IPS-15b (cell line): Measurements from ENCODE around the gene PLXNA1.

ENCODE experiments used
- H3K27me3 ChIP-seq: one replicate; pipeline ENCODE4 v1.6.1; 2013; ENCODE audit warnings: low read length; ENCODE audit not compliant: control insufficient read depth, insufficient read depth
- H3K36me3 ChIP-seq: one replicate; pipeline ENCODE4 v1.6.1; 2013; ENCODE audit warnings: low read length; ENCODE audit not compliant: control insufficient read depth, insufficient read depth
- H3K4me1 ChIP-seq: one replicate; pipeline ENCODE4 v1.6.1; 2013; ENCODE audit warnings: mild to moderate bottlenecking, low read length; ENCODE audit not compliant: control insufficient read depth, insufficient read depth
- H3K4me3 ChIP-seq: one replicate; pipeline ENCODE4 v1.5.1; 2013; ENCODE audit warnings: low read depth, low read length
- H3K9ac ChIP-seq: one replicate; pipeline ENCODE4 v1.6.1; 2013; ENCODE audit warnings: low read depth, mild to moderate bottlenecking, low read length
- H3K9me3 ChIP-seq: one replicate; pipeline ENCODE4 v1.6.1; 2013; ENCODE audit warnings: mild to moderate bottlenecking, low read length; ENCODE audit not compliant: control insufficient read depth, insufficient read depth

Gene PLXNA1

DNA sequence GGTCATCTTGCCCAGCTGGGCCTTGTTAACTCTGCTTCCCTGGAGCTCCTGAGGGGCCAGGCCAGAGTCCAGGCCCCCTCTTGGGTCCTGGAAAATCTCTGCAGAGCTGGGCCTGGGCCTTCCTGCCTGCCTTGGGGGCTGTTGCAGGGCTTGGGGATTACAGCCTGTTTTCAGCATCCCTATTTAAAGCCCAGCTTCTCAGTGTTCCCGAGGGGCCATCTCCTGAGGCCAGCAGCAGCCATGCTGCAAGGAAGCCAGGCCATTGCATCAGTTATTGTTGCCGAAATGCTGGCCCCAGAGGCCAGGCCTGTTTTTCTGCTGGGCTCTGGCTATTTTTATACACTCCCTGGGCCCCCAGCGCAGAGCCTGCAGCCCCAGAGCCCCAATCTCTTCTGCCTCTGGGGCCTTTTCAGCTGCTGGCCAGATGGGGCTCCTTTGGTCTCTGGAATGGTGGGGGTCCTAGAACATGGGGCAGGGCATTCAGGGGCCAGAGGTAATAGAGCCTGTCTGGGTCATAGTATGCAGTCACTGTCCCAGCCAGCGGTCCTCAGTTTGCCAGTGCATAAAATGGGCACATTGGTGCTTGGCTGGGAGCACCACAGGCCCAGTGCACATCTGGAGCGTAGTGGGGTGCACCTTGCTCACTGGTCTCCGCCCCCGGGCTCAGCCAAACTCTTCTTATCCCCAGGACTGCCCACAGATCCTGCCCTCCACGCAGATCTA is 28.5 kb downstream of the PLXNA1 start:
- Histone ChIP-seq H3K9ac (no peak overlapping the region), H3K36me3 (peaks cover 36% of the 10 kb centered on the region)

DNA sequence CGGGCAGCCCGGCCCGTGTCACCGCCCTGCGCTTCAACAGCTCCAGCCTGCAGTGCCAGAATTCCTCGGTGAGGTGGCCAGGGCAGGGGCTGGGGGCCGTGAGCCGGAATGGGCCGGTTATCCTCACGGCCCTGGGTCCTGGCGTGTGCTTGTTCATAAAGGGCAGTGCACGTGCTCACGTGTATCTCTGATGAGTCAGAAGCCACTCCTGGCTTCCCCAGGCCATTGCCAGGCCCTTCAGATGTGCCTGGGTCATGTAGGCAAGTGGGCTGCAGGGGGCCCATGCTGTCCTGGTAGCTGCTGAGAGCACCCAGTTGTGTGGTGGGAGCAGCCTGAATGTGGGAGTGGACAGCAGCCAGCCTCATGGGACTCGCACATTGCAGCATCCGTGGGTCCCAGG is 29.2 kb downstream of the PLXNA1 start:
- Histone ChIP-seq H3K9ac (no peak overlapping the region), H3K9me3 (no peaks in the 10 kb centered on the region), H3K36me3 (peaks cover 42% of the 10 kb centered on the region), H3K4me3 (no peak overlapping the region), H3K27me3 (no peaks in the 10 kb centered on the region), H3K4me1 (no peaks in the 10 kb centered on the region)

More for the DNA sequence above, 28.5 kb downstream of the PLXNA1 start:
- Histone ChIP-seq H3K4me3 (no peak overlapping the region), H3K9me3 (no peaks in the 10 kb centered on the region), H3K27me3 (no peaks in the 10 kb centered on the region), H3K4me1 (no peaks in the 10 kb centered on the region)

DNA sequence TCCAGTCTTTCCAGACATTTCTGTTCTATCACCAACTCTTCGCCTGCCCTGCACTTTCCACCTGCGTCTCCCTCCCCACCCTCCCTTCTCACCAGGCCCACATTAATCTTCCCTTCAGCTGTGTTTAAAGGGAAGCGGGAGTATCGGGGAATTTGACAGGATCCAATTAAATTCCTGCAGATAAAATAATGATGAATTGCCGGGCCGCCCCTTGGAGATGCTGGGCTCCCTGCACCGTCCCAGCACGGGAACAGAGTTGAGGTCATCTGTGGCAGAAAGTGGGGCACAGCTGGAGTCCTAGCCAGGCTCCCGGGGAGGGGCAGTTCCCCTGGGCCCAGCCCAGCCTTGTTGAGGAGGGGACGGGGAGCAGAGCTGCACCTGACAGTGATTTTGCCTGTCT is 30.3 kb downstream of the PLXNA1 start:
- Histone ChIP-seq H3K4me3 (no peak overlapping the region), H3K4me1 (no peaks in the 10 kb centered on the region), H3K9me3 (no peaks in the 10 kb centered on the region), H3K36me3 (peaks cover 45% of the 10 kb centered on the region), H3K27me3 (no peaks in the 10 kb centered on the region), H3K9ac (no peak overlapping the region)

DNA sequence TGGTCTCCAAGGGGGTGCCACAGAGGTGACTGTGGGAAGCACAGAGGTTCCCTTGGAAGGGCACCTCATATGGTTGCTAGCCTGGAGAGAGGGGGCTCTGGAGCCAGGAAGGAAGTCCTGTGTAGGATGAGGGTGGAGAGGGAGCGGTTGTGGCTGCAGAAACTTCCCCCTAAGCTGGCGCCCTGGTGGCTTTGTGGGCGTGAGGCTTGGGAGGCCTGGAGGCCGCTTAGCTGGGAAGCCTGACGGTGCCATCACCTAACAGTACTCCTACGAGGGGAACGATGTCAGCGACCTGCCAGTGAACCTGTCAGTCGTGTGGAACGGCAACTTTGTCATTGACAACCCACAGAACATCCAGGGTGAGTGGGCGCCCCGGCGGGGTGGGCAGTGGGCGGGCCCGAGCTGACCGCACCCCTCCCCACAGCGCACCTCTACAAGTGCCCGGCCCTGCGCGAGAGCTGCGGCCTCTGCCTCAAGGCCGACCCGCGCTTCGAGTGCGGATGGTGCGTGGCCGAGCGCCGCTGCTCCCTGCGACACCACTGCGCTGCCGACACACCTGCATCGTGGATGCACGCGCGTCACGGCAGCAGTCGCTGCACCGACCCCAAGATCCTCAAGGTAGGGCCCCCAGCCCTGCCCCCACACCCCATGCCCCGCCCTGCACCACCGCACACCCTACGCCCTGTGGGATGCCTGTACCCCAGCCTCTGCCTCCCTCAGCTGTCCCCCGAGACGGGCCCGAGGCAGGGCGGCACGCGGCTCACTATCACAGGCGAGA is 31.0 kb downstream of the PLXNA1 start:
- Histone ChIP-seq H3K4me3 (no peak overlapping the region), H3K4me1 (no peaks in the 10 kb centered on the region), H3K27me3 (no peaks in the 10 kb centered on the region), H3K9me3 (no peaks in the 10 kb centered on the region), H3K36me3 (peaks cover 52% of the 10 kb centered on the region), H3K9ac (no peak overlapping the region)

DNA sequence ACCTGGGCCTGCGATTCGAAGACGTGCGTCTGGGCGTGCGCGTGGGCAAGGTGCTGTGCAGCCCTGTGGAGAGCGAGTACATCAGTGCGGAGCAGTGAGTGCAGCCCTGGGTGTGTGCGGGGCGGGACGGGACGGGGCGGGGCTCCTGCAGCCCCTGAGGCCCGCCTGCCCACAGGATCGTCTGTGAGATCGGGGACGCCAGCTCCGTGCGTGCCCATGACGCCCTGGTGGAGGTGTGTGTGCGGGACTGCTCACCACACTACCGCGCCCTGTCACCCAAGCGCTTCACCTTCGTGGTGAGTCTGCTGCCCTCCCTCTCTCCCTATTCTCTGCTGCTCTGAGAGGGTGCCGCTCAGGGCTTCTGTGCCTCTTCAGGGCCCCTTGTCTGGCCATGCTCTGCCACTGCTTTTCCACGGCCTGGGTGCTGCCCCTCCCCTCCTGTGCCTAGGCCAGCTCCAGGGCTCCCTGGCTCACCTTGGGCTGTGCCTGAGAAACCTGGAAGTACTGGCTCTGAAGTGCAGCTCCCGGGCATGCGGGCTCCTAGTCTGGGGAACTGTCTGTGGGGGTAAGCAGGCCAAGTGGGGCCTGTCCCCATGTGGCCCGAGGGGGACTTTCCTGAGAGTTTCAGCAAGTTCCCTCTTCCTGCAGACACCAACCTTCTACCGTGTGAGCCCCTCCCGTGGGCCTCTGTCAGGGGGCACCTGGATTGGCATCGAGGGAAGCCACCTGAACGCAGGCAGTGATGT is 31.8 kb downstream of the PLXNA1 start:
- no peaks in the 10 kb centered on the region for H3K4me1 ChIP-seq
- no peaks in the 10 kb centered on the region for H3K27me3 ChIP-seq
- no peak overlapping the region for H3K4me3 ChIP-seq
- H3K9ac ChIP-seq: no peak overlapping the region
- H3K36me3 ChIP-seq: peaks cover 56% of the 10 kb centered on the region
- no peaks in the 10 kb centered on the region for H3K9me3 ChIP-seq

DNA sequence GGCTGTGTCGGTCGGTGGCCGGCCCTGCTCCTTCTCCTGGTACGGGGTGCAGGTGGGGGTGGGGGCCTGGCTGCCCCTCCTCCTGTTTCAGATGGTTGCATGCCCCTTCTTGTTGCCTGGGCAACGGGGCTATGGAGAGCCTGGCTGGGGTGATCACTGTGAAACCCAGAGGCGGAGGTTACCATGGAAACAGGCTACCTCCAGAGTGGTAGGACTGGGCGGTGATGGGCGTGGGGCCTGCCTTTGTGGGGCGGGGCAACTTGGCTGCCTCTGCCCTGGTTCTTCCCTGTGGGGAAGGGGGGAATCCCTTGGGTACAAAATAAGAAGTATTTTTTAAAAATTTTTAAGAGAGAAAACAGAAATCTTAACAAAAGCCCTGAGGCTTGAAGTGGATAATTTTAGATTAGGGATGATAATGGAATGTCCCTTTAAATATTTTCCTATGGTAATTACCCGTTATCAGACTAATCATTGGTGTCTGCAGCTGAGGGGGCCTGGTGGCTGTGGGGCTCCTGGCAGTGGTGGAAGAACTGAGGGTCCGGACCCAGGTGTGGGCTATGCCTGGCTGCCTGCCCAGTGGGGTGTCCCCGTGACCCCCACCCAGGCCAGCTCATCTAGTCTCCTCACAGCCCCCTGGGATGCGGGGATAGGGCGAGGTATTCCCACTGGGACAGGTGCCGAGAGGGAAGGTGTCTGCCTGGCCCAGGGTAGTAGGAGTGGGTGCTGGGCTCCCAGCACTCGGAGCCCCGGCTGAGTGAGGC is 32.5 kb downstream of the PLXNA1 start:
- no peaks in the 10 kb centered on the region for H3K9me3 ChIP-seq
- H3K4me1 ChIP-seq: no peaks in the 10 kb centered on the region
- no peaks in the 10 kb centered on the region for H3K27me3 ChIP-seq
- no peak overlapping the region for H3K4me3 ChIP-seq
- H3K36me3 ChIP-seq: peaks cover 64% of the 10 kb centered on the region
- no peak overlapping the region for H3K9ac ChIP-seq

DNA sequence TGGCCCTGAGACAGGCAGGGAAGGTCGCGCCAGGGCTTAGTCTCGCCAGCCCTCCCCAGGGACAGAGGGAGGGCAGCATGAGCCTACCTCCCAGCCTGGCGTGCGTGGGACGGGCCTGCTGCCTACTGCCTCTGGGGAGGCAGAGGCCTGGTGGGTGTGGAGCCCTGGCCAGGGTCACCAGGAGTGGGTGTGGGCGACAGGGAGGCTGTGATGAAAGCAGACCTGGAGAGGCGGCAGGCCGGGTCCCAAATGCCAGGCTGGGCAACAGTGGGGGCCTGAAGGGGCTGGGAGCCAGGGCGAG is 33.1 kb downstream of the PLXNA1 start:
- Histone ChIP-seq H3K4me3 (no peak overlapping the region), H3K36me3 (peaks cover 68% of the 10 kb centered on the region)

DNA sequence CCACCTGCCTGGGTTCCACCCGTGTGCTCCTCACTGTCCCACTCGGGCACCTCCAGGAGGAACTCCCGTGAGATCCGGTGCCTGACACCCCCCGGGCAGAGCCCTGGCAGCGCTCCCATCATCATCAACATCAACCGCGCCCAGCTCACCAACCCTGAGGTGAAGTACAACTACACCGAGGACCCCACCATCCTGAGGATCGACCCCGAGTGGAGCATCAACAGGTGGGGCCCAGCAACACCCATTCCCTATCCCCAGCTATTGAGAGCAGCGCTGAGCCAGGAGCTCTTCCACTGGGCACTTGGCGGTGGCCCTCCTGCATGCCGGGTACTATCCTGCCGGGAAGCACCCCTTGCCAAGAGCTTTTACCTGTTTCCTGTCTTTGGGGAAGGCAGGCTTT is 33.5 kb downstream of the PLXNA1 start:
- H3K9ac ChIP-seq: no peak overlapping the region
- H3K4me1 ChIP-seq: no peaks in the 10 kb centered on the region
- peaks cover 71% of the 10 kb centered on the region for H3K36me3 ChIP-seq
- no peak overlapping the region for H3K4me3 ChIP-seq
- no peaks in the 10 kb centered on the region for H3K27me3 ChIP-seq
- H3K9me3 ChIP-seq: no peaks in the 10 kb centered on the region

More for the DNA sequence above, 33.1 kb downstream of the PLXNA1 start:
- no peaks in the 10 kb centered on the region for H3K27me3 ChIP-seq
- no peak overlapping the region for H3K9ac ChIP-seq
- H3K4me1 ChIP-seq: no peaks in the 10 kb centered on the region
- H3K9me3 ChIP-seq: no peaks in the 10 kb centered on the region

DNA sequence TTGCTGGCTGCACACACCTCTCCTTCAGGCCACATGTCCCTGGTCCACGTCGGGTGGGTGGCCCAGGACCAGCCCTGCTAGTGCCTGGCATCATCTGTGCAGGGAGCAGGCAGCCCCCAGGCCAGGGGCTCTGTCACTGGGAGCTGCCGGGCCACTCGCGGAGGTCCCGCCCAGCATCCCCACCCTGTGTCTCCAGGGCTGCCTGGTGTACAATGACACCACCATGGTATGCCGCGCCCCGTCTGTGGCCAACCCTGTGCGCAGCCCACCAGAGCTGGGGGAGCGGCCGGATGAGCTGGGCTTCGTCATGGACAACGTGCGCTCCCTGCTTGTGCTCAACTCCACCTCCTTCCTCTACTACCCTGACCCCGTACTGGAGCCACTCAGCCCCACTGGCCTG is 34.3 kb downstream of the PLXNA1 start:
- H3K4me1 ChIP-seq: no peaks in the 10 kb centered on the region
- no peaks in the 10 kb centered on the region for H3K9me3 ChIP-seq
- H3K36me3 ChIP-seq: peaks cover 72% of the 10 kb centered on the region

DNA sequence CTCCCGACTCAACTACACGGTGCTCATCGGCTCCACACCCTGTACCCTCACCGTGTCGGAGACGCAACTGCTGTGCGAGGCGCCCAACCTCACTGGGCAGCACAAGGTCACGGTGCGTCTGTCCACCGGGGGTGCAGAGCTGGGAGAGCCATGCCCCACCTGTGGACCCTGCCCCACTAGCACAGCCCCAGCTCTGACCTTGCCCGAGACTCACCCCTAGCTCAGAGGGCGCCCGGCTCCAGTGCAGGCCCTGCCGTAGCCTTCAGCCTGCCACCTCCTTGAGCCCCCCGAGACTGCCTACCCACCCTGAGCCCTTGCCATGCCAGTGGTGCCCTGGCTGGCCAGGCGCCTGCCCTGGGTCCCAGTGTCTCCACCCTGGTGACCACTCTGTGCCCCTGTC is 34.9 kb downstream of the PLXNA1 start:
- peaks cover 72% of the 10 kb centered on the region for H3K36me3 ChIP-seq
- H3K27me3 ChIP-seq: no peaks in the 10 kb centered on the region
- no peak overlapping the region for H3K4me3 ChIP-seq
- no peaks in the 10 kb centered on the region for H3K4me1 ChIP-seq
- H3K9me3 ChIP-seq: no peaks in the 10 kb centered on the region
- H3K9ac ChIP-seq: no peak overlapping the region

More for the DNA sequence above, 34.3 kb downstream of the PLXNA1 start:
- Histone ChIP-seq H3K9ac (no peak overlapping the region), H3K27me3 (no peaks in the 10 kb centered on the region), H3K4me3 (no peak overlapping the region)

DNA sequence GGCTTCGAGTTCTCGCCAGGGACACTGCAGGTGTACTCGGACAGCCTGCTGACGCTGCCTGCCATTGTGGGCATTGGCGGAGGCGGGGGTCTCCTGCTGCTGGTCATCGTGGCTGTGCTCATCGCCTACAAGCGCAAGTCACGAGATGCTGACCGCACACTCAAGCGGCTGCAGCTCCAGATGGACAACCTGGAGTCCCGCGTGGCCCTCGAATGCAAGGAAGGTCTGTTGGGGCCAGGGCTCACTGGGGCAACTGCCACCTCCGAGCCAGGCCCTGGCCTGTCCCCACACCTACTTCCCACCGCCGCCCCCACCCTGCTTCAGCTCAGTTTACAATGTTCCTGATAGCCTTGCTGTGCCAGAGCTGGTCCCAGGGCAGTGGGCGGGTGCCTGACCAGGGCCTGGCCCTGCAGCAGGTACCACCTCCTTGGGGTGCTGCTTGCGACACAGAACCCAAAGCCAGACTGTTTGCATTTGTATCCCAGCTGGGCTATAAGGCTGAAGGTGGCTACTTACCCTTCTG is 35.5 kb downstream of the PLXNA1 start:
- Histone ChIP-seq H3K9me3 (no peaks in the 10 kb centered on the region), H3K4me3 (no peak overlapping the region), H3K36me3 (peaks cover 75% of the 10 kb centered on the region), H3K27me3 (no peaks in the 10 kb centered on the region), H3K9ac (no peak overlapping the region), H3K4me1 (no peaks in the 10 kb centered on the region)
